Right lobe of liver (tissue), 4 donors: ENCODE measurements around the gene LRRC15.

ENCODE experiments used
- POLR2A ChIP-seq: fragments of 450-650 bp; IDR thresholded peaks from one replicate; pipeline ENCODE4 v1.6.1; 2017; ENCODE audit warnings: antibody characterized with exemption, mild to moderate bottlenecking
- TF ChIP-seq, protein P1 (sequence below), 4 donors: fragments of 200-600 bp in 3 of 4; fragments of 450-650 bp in 1 of 4; IDR thresholded peaks; one replicate each; pipeline versions ENCODE4 v1.5.1 to v1.8.0; 2016 to 2022; ENCODE audit warnings: antibody characterized with exemption in 4 of 4, mild to moderate bottlenecking in 2 of 4
- donor health status: DM: no; HTN: no; CAD: no.
- donor health status: DM: no; HTN: no; CAD: no.
- donor health status: DM: no; HTN: yes; CAD: no.

DNA sequence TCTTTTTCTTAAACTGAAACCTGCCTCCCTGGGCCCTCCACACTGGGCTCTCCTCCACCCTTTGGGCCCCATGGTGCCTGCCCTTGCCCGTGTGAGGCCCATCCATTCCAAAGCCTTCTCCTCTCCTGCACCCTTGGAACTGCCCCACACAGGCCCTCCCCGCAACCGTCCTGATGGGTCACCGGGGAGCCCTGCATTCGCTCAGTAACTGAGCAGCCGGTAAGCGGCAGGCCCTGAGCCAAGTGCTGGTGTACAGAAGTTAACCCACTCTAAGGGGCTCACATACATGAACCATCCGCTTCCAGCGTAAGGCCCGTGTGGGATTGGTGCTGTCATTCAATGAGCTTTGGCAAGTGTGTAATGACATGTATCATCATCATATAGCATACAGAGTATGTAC lies 5.4 kb upstream of the LRRC15 start:
- TF ChIP-seq, protein P1, sequence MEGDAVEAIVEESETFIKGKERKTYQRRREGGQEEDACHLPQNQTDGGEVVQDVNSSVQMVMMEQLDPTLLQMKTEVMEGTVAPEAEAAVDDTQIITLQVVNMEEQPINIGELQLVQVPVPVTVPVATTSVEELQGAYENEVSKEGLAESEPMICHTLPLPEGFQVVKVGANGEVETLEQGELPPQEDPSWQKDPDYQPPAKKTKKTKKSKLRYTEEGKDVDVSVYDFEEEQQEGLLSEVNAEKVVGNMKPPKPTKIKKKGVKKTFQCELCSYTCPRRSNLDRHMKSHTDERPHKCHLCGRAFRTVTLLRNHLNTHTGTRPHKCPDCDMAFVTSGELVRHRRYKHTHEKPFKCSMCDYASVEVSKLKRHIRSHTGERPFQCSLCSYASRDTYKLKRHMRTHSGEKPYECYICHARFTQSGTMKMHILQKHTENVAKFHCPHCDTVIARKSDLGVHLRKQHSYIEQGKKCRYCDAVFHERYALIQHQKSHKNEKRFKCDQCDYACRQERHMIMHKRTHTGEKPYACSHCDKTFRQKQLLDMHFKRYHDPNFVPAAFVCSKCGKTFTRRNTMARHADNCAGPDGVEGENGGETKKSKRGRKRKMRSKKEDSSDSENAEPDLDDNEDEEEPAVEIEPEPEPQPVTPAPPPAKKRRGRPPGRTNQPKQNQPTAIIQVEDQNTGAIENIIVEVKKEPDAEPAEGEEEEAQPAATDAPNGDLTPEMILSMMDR (IDR thresholded peaks at IDR 0.05): no peak
- no peak for TF ChIP-seq POLR2A
